Duodenal mucosa (tissue), 2 donors: ENCODE results near the gene ARG2.
A peak's percentile ranks its signal among the peaks of the same experiment; 100 is the strongest.

Experiments used
- H3K27ac ChIP-seq: one replicate; pipeline ENCODE4 v1.7.0; 2013; ENCODE audit warnings: low read depth, low read length
- H3K27me3 ChIP-seq, 2 donors: one replicate each; pipeline ENCODE4 v1.7.0; 2013; ENCODE audit warnings: low read length in 2 of 2, control low read depth in 1 of 2; ENCODE audit not compliant: insufficient read depth in 2 of 2, control insufficient read depth in 1 of 2
- H3K36me3 ChIP-seq, 2 donors: one replicate each; pipeline ENCODE4 v1.7.0; 2013; ENCODE audit warnings: low read length in 2 of 2, control low read depth in 1 of 2; ENCODE audit not compliant: insufficient read depth in 2 of 2, control insufficient read depth in 1 of 2
- H3K4me1 ChIP-seq, 2 donors: one replicate each; pipeline ENCODE4 v1.7.0; 2013; ENCODE audit warnings: low read length in 2 of 2, control low read depth in 1 of 2; ENCODE audit not compliant: insufficient read depth in 2 of 2, control insufficient read depth in 1 of 2
- H3K4me3 ChIP-seq, 2 donors: one replicate each; pipeline ENCODE4 v1.7.0; 2013; ENCODE audit warnings: low read length in 2 of 2, low read depth in 1 of 2
- H3K9ac ChIP-seq, 2 donors: one replicate each; pipeline ENCODE4 v1.7.0; 2013; ENCODE audit warnings: low read length in 2 of 2, low read depth in 1 of 2
- H3K9me3 ChIP-seq, 2 donors: one replicate each; pipeline ENCODE4 v1.7.0; 2013; ENCODE audit warnings: low read length in 2 of 2, control low read depth in 1 of 2; ENCODE audit not compliant: control insufficient read depth in 1 of 2

The ARG2 gene

GRCh38 chr14:67675219-67675582 is 55.5 kb downstream of the ARG2 start:
- peak overlapping the region; percentile 72 to 95 for H3K9ac ChIP-seq
- H3K9me3 ChIP-seq = no peaks in the 10 kb centered on the region
- peaks cover 14 to 21% of the 10 kb centered on the region in 2 donors for H3K4me1 ChIP-seq
- peak overlapping the region; percentile 97 for H3K27ac ChIP-seq
- H3K4me3 ChIP-seq = peak overlapping the region; percentile 79 to 98
- peaks cover 0 to 21% of the 10 kb centered on the region in 2 donors for H3K36me3 ChIP-seq
- H3K27me3 ChIP-seq = no peaks in the 10 kb centered on the region

- Histone ChIP-seq H3K36me3 (peaks cover 0 to 25% of the 10 kb centered on the region in 2 donors), H3K9ac (no peak overlapping the region), H3K9me3 (no peaks in the 10 kb centered on the region), H3K27me3 (no peaks in the 10 kb centered on the region), H3K4me1 (peaks cover 0 to 7% of the 10 kb centered on the region in 2 donors), H3K4me3 (no peak overlapping the region), H3K27ac (no peak overlapping the region)
Observed at GRCh38 chr14:67679006-67679405, 59.3 kb downstream of the ARG2 start.

GRCh38 chr14:67680121-67680602 is 60.4 kb downstream of the ARG2 start:
- Histone ChIP-seq H3K27ac (no peak overlapping the region), H3K9me3 (no peaks in the 10 kb centered on the region), H3K4me3 (no peak overlapping the region), H3K4me1 (peaks cover 0 to 3% of the 10 kb centered on the region in 2 donors), H3K36me3 (peaks cover 4 to 30% of the 10 kb centered on the region in 2 donors), H3K9ac (no peak overlapping the region), H3K27me3 (no peaks in the 10 kb centered on the region)

- Histone ChIP-seq H3K9ac (no peak overlapping the region), H3K4me1 (no peaks in the 10 kb centered on the region), H3K9me3 (no peaks in the 10 kb centered on the region), H3K4me3 (no peak overlapping the region), H3K36me3 (peaks cover 7 to 34% of the 10 kb centered on the region in 2 donors), H3K27ac (no peak overlapping the region), H3K27me3 (no peaks in the 10 kb centered on the region)
Observed at GRCh38 chr14:67680941-67681340, 61.2 kb downstream of the ARG2 start.

GRCh38 chr14:67683842-67684241 is 64.1 kb downstream of the ARG2 start:
- Histone ChIP-seq H3K9me3 (no peaks in the 10 kb centered on the region), H3K36me3 (peaks cover 13 to 42% of the 10 kb centered on the region in 2 donors), H3K27ac (no peak overlapping the region), H3K9ac (no peak overlapping the region), H3K27me3 (no peaks in the 10 kb centered on the region), H3K4me3 (no peak overlapping the region), H3K4me1 (no peaks in the 10 kb centered on the region)

GRCh38 chr14:67690011-67690410 is 70.3 kb downstream of the ARG2 start:
- H3K36me3 ChIP-seq = peaks cover 33 to 62% of the 10 kb centered on the region in 2 donors

GRCh38 chr14:67694791-67695393 is 75.2 kb downstream of the ARG2 start:
- peak overlapping the region; percentile 68 for H3K27ac ChIP-seq
- H3K36me3 ChIP-seq = peaks cover 21 to 24% of the 10 kb centered on the region in 2 donors
- peaks cover 5 to 7% of the 10 kb centered on the region in 2 donors for H3K4me1 ChIP-seq
- no peaks in the 10 kb centered on the region for H3K9me3 ChIP-seq
- H3K9ac ChIP-seq = peak overlapping the region; percentile 78
- peak overlapping the region; percentile 68 to 98 for H3K4me3 ChIP-seq
- H3K27me3 ChIP-seq = no peaks in the 10 kb centered on the region

More at GRCh38 chr14:67690011-67690410, 70.3 kb downstream of the ARG2 start:
- H3K27me3 ChIP-seq = no peaks in the 10 kb centered on the region
- no peak overlapping the region for H3K4me3 ChIP-seq
- H3K27ac ChIP-seq = no peak overlapping the region
- H3K4me1 ChIP-seq = peaks cover 5 to 7% of the 10 kb centered on the region in 2 donors
- H3K9me3 ChIP-seq = no peaks in the 10 kb centered on the region
- H3K9ac ChIP-seq = no peak overlapping the region

- Histone ChIP-seq H3K36me3 (peaks cover 15 to 18% of the 10 kb centered on the region in 2 donors), H3K27me3 (no peaks in the 10 kb centered on the region), H3K9me3 (no peaks in the 10 kb centered on the region), H3K9ac (peak within 1 kb of the TSS; percentile 78), H3K4me3 (peak within 1 kb of the TSS; percentile 68 to 98), H3K4me1 (peaks cover 5 to 7% of the 10 kb centered on the region in 2 donors), H3K27ac (peak within 1 kb of the TSS; percentile 68)
Observed at GRCh38 chr14:67695394-67695949, 75.8 kb downstream of the ARG2 start, which contains the start of gene RDH11. Gene RDH11 (minus strand): TSS chr14:67695764. CDS start chr14:67695703, 61 bp downstream.

GRCh38 chr14:67697006-67697405 is 77.3 kb downstream of the ARG2 start:
- H3K4me3 ChIP-seq = no peak overlapping the region
- peaks cover 4% of the 10 kb centered on the region in 2 donors for H3K36me3 ChIP-seq
- H3K9me3 ChIP-seq = no peaks in the 10 kb centered on the region
- H3K27ac ChIP-seq = no peak overlapping the region
- peaks cover 5 to 7% of the 10 kb centered on the region in 2 donors for H3K4me1 ChIP-seq
- H3K9ac ChIP-seq = no peak overlapping the region
- H3K27me3 ChIP-seq = no peaks in the 10 kb centered on the region

GRCh38 chr14:67698179-67698578 is 78.5 kb downstream of the ARG2 start:
- Histone ChIP-seq H3K9ac (no peak overlapping the region), H3K4me1 (peaks cover 5 to 7% of the 10 kb centered on the region in 2 donors), H3K4me3 (no peak overlapping the region), H3K27ac (no peak overlapping the region), H3K36me3 (no peaks in the 10 kb centered on the region), H3K9me3 (no peaks in the 10 kb centered on the region), H3K27me3 (no peaks in the 10 kb centered on the region)
